ENCODE results near the gene CHAC1. TPM values are rescaled to one million over a fixed set of nuclear protein-coding genes. Genes with fewer than 3 reads are reported as not detected.

CHAC1 gene
- total RNA-seq, 2 experiments from 2014 or later, result 0.42 to 0.47 TPM

GRCh38 chr15:40978141-40978540 is 24.9 kb downstream of the CHAC1 start:
- TF ChIP-seq CTCF (IDR thresholded peaks at IDR 0.05), result no peak

GRCh38 chr15:40978562-40978961 is 25.3 kb downstream of the CHAC1 start:
- no peaks in the 10 kb centered on the region for H3K27me3 ChIP-seq (ENCODE audit: control insufficient read depth in 1 of 2, insufficient read depth in 2 of 2, low read length in 2 of 2)
- H3K4me1 ChIP-seq (ENCODE audit: insufficient read depth, low read length), result no peaks in the 10 kb centered on the region
- Mint-ChIP-seq H3K9me3 (no peaks in the 10 kb centered on the region), H3K27ac (no peak overlapping the region), H3K36me3 (ENCODE audit: low read depth) (peaks cover 81% of the 10 kb centered on the region), H3K4me3 (no peak overlapping the region), H3K4me1 (ENCODE audit: low read depth) (no peaks in the 10 kb centered on the region), H3K27me3 (no peaks in the 10 kb centered on the region)
- TF ChIP-seq CTCF (IDR thresholded peaks at IDR 0.05), result no peak
- ATAC-seq (ENCODE audit: poor library complexity) (no peak), DNase-seq (no peak)
- ChIA-PET CTCF (no interaction called here), POLR2A (no interaction called here)
- no peaks in the 10 kb centered on the region for H3K9me3 ChIP-seq (ENCODE audit: control insufficient read depth in 1 of 2, insufficient read depth in 1 of 2, low read length in 2 of 2)
- no peak overlapping the region for H3K4me3 ChIP-seq (ENCODE audit: low read length)
- peaks cover 64% of the 10 kb centered on the region for H3K36me3 ChIP-seq (ENCODE audit: insufficient read depth, low read length)
- no peak overlapping the region for H3K27ac ChIP-seq (ENCODE audit: low read depth in 1 of 2, low read length in 2 of 2)
- intact Hi-C loops (cut with DNase I, micrococcal nuclease), result no loop called here

More at GRCh38 chr15:40978141-40978540, 24.9 kb downstream of the CHAC1 start:
- peaks cover 60% of the 10 kb centered on the region for H3K36me3 ChIP-seq (ENCODE audit: insufficient read depth, low read length)
- ChIA-PET POLR2A (no interaction called here), CTCF (no interaction called here)
- no peaks in the 10 kb centered on the region for H3K9me3 ChIP-seq (ENCODE audit: control insufficient read depth in 1 of 2, insufficient read depth in 1 of 2, low read length in 2 of 2)
- no peak for DNase-seq
- no peak overlapping the region for H3K27ac ChIP-seq (ENCODE audit: low read depth in 1 of 2, low read length in 2 of 2)
- peaks cover 76% of the 10 kb centered on the region for H3K36me3 Mint-ChIP-seq (ENCODE audit: low read depth)
- H3K4me3 Mint-ChIP-seq, result no peak overlapping the region
- no peaks in the 10 kb centered on the region for H3K4me1 ChIP-seq (ENCODE audit: insufficient read depth, low read length)
- H3K27me3 Mint-ChIP-seq, result no peaks in the 10 kb centered on the region
- H3K27ac Mint-ChIP-seq, result no peak overlapping the region
- H3K4me1 Mint-ChIP-seq (ENCODE audit: low read depth), result no peaks in the 10 kb centered on the region
- no peaks in the 10 kb centered on the region for H3K9me3 Mint-ChIP-seq
- no peak for ATAC-seq (ENCODE audit: poor library complexity)
- intact Hi-C loops (cut with DNase I, micrococcal nuclease), result no loop called here
- no peak overlapping the region for H3K4me3 ChIP-seq (ENCODE audit: low read length)
- no peaks in the 10 kb centered on the region for H3K27me3 ChIP-seq (ENCODE audit: control insufficient read depth in 1 of 2, insufficient read depth in 2 of 2, low read length in 2 of 2)

DNA sequence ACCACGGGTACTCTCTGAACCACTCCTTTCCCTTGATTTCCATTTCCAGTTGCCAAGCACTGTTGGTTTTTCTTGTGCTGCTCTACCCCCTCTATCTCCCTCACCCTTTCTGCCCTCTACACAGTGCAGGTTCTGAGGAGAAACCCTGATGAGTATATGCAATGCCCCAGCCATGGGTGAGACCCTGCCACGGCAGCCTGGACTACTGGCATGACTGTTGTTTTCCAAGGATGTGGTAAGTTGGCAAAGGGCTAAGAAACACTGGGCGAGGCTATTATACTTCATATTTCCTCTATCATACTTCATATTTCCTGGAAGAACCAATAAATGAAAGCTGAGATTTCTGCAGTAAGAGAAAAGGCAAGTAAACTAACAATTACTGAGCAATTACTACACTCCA is 27.9 kb downstream of the CHAC1 start:
- H3K36me3 Mint-ChIP-seq (ENCODE audit: low read depth), result peaks cover 100% of the 10 kb centered on the region
- H3K27ac Mint-ChIP-seq, result no peak overlapping the region
- no peak for TF ChIP-seq CTCF (IDR thresholded peaks at IDR 0.05)
- H3K4me3 Mint-ChIP-seq, result no peak overlapping the region
- Histone ChIP-seq H3K27ac (ENCODE audit: low read depth in 1 of 2, low read length in 2 of 2) (no peak overlapping the region), H3K27me3 (ENCODE audit: control insufficient read depth in 1 of 2, insufficient read depth in 2 of 2, low read length in 2 of 2) (no peaks in the 10 kb centered on the region), H3K4me3 (ENCODE audit: low read length) (no peak overlapping the region), H3K9me3 (ENCODE audit: control insufficient read depth in 1 of 2, insufficient read depth in 1 of 2, low read length in 2 of 2) (no peaks in the 10 kb centered on the region), H3K36me3 (ENCODE audit: insufficient read depth, low read length) (peaks cover 90% of the 10 kb centered on the region), H3K4me1 (ENCODE audit: insufficient read depth, low read length) (no peaks in the 10 kb centered on the region)
- no peaks in the 10 kb centered on the region for H3K27me3 Mint-ChIP-seq
- no peaks in the 10 kb centered on the region for H3K4me1 Mint-ChIP-seq (ENCODE audit: low read depth)
- DNase-seq (no peak), ATAC-seq (ENCODE audit: poor library complexity) (no peak)
- intact Hi-C loops (cut with DNase I, micrococcal nuclease), result no loop called here
- ChIA-PET POLR2A (interaction anchor here (0.6 kb wide), 1 partner anchor 24 kb away, joined by 3 read pairs; no protein-coding TSS in a partner anchor), CTCF (no interaction called here)
- H3K9me3 Mint-ChIP-seq, result no peaks in the 10 kb centered on the region

All from CD4-positive, alpha-beta T cell (primary cell).